ENCODE data around the gene IZUMO2. TPM values are rescaled to one million over a fixed set of nuclear protein-coding genes. Genes with fewer than 3 reads are reported as not detected.
"Not testable (repeated sequence)": the region's sequence is repeated elsewhere in the genome, so short reads cannot be mapped to it uniquely, and the experiment has no call there.

The IZUMO2 gene
- total RNA-seq, 1 donor from 2014 or later = not detected

DNA sequence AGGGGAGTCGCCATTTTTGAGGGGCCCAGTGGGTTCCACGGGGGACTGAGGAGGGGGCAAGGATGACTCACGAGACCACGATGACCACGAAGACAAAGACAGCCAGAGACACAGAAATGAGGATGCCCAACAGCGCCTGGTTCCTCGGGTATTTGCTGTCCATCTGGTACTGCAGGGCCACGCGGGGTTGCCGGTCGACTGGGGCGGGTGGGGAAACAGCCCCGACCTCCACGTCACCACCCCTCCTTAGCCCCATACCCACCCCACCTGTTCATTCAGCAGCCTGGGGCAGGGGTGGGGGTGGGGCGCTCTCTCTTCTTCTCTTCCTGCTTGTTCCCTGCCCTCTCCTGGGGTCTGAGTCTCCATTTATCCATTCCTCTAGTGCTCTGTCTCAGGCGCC is 8.6 kb downstream of the IZUMO2 start:
- Mint-ChIP-seq H3K27ac (no peak overlapping the region), H3K36me3 (ENCODE audit: low read depth) (no peaks in the 10 kb centered on the region), H3K4me1 (no peaks in the 10 kb centered on the region), H3K9me3 (peaks cover 14% of the 10 kb centered on the region), H3K4me3 (no peak overlapping the region), H3K27me3 (peaks cover 14% of the 10 kb centered on the region)
- TF ChIP-seq, protein P1, sequence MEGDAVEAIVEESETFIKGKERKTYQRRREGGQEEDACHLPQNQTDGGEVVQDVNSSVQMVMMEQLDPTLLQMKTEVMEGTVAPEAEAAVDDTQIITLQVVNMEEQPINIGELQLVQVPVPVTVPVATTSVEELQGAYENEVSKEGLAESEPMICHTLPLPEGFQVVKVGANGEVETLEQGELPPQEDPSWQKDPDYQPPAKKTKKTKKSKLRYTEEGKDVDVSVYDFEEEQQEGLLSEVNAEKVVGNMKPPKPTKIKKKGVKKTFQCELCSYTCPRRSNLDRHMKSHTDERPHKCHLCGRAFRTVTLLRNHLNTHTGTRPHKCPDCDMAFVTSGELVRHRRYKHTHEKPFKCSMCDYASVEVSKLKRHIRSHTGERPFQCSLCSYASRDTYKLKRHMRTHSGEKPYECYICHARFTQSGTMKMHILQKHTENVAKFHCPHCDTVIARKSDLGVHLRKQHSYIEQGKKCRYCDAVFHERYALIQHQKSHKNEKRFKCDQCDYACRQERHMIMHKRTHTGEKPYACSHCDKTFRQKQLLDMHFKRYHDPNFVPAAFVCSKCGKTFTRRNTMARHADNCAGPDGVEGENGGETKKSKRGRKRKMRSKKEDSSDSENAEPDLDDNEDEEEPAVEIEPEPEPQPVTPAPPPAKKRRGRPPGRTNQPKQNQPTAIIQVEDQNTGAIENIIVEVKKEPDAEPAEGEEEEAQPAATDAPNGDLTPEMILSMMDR (IDR thresholded peaks at IDR 0.05) = no peak
- DNase-seq = no peak
- intact Hi-C loops (cut with micrococcal nuclease) = no loop called here
- ChIA-PET POLR2A (no interaction called here), CTCF (no interaction called here)
- ATAC-seq (ENCODE audit: low read depth) = no peak

GRCh38 chr19:50152578-50152977 is 10.5 kb downstream of the IZUMO2 start:
- ATAC-seq (ENCODE audit: low read depth) = no peak
- Mint-ChIP-seq H3K9me3 (peaks cover 12% of the 10 kb centered on the region), H3K27me3 (peaks cover 17% of the 10 kb centered on the region), H3K36me3 (ENCODE audit: low read depth) (no peaks in the 10 kb centered on the region), H3K4me1 (peaks cover 7% of the 10 kb centered on the region), H3K4me3 (no peak overlapping the region), H3K27ac (no peak overlapping the region)
- TF ChIP-seq, protein P1 (IDR thresholded peaks at IDR 0.05) = no peak
- POLR2A ChIA-PET = interaction anchor here (0.6 kb wide), 1 partner anchor 687 kb away, joined by 4 read pairs; no protein-coding TSS in a partner anchor
- intact Hi-C loops (cut with micrococcal nuclease) = no loop called here
- no peak for DNase-seq
- CTCF ChIA-PET = no interaction called here

- peaks cover 5% of the 10 kb centered on the region for H3K9me3 Mint-ChIP-seq
- peaks cover 19% of the 10 kb centered on the region for H3K27me3 Mint-ChIP-seq
- ATAC-seq (ENCODE audit: low read depth) (no peak), DNase-seq (no peak)
- H3K36me3 Mint-ChIP-seq (ENCODE audit: low read depth) = no peaks in the 10 kb centered on the region
- H3K4me3 Mint-ChIP-seq = peak overlapping the region; percentile 82
- H3K27ac Mint-ChIP-seq = no peak overlapping the region
- POLR2A ChIA-PET = interaction anchor here (0.5 to 0.9 kb wide), 2 partner anchors 177 to 427 kb away, joined by 3 to 6 read pairs; no protein-coding TSS in a partner anchor
- peaks cover 11% of the 10 kb centered on the region for H3K4me1 Mint-ChIP-seq
- intact Hi-C loops (cut with micrococcal nuclease) = no loop called here
- TF ChIP-seq, protein P1 (IDR thresholded peaks at IDR 0.05) = no peak
- CTCF ChIA-PET = interaction anchor here (0.9 to 1.8 kb wide), 2 partner anchors 209 to 267 kb away, joined by 3 to 5 read pairs; no protein-coding TSS in a partner anchor
These were observed 14.6 kb downstream of the IZUMO2 start for GRCh38 chr19:50148528-50148927.

- TF ChIP-seq, protein P1 (IDR thresholded peaks at IDR 0.05) = no peak
- H3K9me3 Mint-ChIP-seq = peaks cover 5% of the 10 kb centered on the region
- H3K27ac Mint-ChIP-seq = no peak overlapping the region
- peak overlapping the region; percentile 82 for H3K4me3 Mint-ChIP-seq
- DNase-seq (peak; percentile 62), ATAC-seq (ENCODE audit: low read depth) (peak; percentile 94)
- CTCF ChIA-PET = interaction anchor here (0.9 to 1.8 kb wide), 4 partner anchors 12 to 268 kb away, joined by 3 to 5 read pairs (median 3); no protein-coding TSS in a partner anchor
- no peaks in the 10 kb centered on the region for H3K36me3 Mint-ChIP-seq (ENCODE audit: low read depth)
- intact Hi-C loops (cut with micrococcal nuclease) = no loop called here
- POLR2A ChIA-PET = interaction anchor here (0.5 to 0.9 kb wide), 2 partner anchors 178 to 428 kb away, joined by 3 to 6 read pairs; no protein-coding TSS in a partner anchor
- peaks cover 22% of the 10 kb centered on the region for H3K27me3 Mint-ChIP-seq
- H3K4me1 Mint-ChIP-seq = peaks cover 11% of the 10 kb centered on the region
These were observed 15.3 kb downstream of the IZUMO2 start for GRCh38 chr19:50147462-50148423.

GRCh38 chr19:50141921-50142320 is 21.2 kb downstream of the IZUMO2 start:
- H3K27me3 Mint-ChIP-seq; DNase-seq; H3K9me3 Mint-ChIP-seq; H3K4me3 Mint-ChIP-seq; H3K36me3 Mint-ChIP-seq (ENCODE audit: low read depth); POLR2A ChIA-PET; CTCF ChIA-PET; intact Hi-C loops (cut with micrococcal nuclease); H3K4me1 Mint-ChIP-seq; ATAC-seq (ENCODE audit: low read depth); H3K27ac Mint-ChIP-seq: not testable (repeated sequence)

GRCh38 chr19:50140118-50140845 is 22.8 kb downstream of the IZUMO2 start:
- POLR2A ChIA-PET; H3K9me3 Mint-ChIP-seq; H3K27ac Mint-ChIP-seq; ATAC-seq (ENCODE audit: low read depth); CTCF ChIA-PET; H3K27me3 Mint-ChIP-seq; intact Hi-C loops (cut with micrococcal nuclease); DNase-seq; H3K4me3 Mint-ChIP-seq; H3K36me3 Mint-ChIP-seq (ENCODE audit: low read depth); H3K4me1 Mint-ChIP-seq: not testable (repeated sequence)

GRCh38 chr19:50136603-50137365 is 26.3 kb downstream of the IZUMO2 start:
- ChIA-PET CTCF (interaction anchor here (0.9 to 1.1 kb wide), 2 partner anchors 11 to 513 kb away, joined by 3 read pairs; no protein-coding TSS in a partner anchor), POLR2A (interaction anchor here (0.5 kb wide), 1 partner anchor 183 kb away, joined by 3 read pairs; no protein-coding TSS in a partner anchor)
- intact Hi-C loops (cut with micrococcal nuclease); H3K4me3 Mint-ChIP-seq; H3K9me3 Mint-ChIP-seq; DNase-seq; H3K36me3 Mint-ChIP-seq (ENCODE audit: low read depth); H3K27ac Mint-ChIP-seq; H3K27me3 Mint-ChIP-seq; H3K4me1 Mint-ChIP-seq; ATAC-seq (ENCODE audit: low read depth): not testable (repeated sequence)

Data from activated B cell treated with CpG ODN at 0.5 μM for 24 hours (primary cell).